NK-92 (cell line): ENCODE measurements around the gene KCNS1.
"Not testable (repeated sequence)": the region's sequence is repeated elsewhere in the genome, so short reads cannot be mapped to it uniquely, and the experiment has no call there.

ENCODE experiments used
- DNase-seq: peaks from one replicate; lab custom pipeline; 2025; ENCODE audit not compliant: unreplicated experiment; lab: John Stamatoyannopoulos, UW

The KCNS1 gene

GRCh38 chr20:45080867-45081624 lies 19.9 kb downstream of the KCNS1 start:
- no peak for DNase-seq

- DNase-seq = no peak
These were observed 23.4 kb downstream of the KCNS1 start for GRCh38 chr20:45077559-45077958.

GRCh38 chr20:45073221-45073620 lies 27.7 kb downstream of the KCNS1 start:
- DNase-seq = no peak

- DNase-seq = no peak
These were observed 28.9 kb downstream of the KCNS1 start for GRCh38 chr20:45072066-45072465.

GRCh38 chr20:45070932-45071632 lies 29.8 kb downstream of the KCNS1 start:
- no peak for DNase-seq

GRCh38 chr20:45069261-45069660 lies 31.7 kb downstream of the KCNS1 start:
- no peak for DNase-seq

- DNase-seq = no peak
These were observed 33.4 kb downstream of the KCNS1 start for GRCh38 chr20:45067558-45067957.

- no peak for DNase-seq
These were observed 33.8 kb downstream of the KCNS1 start for GRCh38 chr20:45067087-45067486.

- DNase-seq = no peak
These were observed 34.6 kb downstream of the KCNS1 start for GRCh38 chr20:45066372-45066771.

GRCh38 chr20:45064812-45065211 lies 36.1 kb downstream of the KCNS1 start:
- DNase-seq = no peak

- DNase-seq = not testable (repeated sequence)
These were observed 37.8 kb downstream of the KCNS1 start for GRCh38 chr20:45063107-45063506.

- no peak for DNase-seq
These were observed 39.7 kb downstream of the KCNS1 start for GRCh38 chr20:45061244-45061643.

- no peak for DNase-seq
These were observed 40.6 kb downstream of the KCNS1 start for GRCh38 chr20:45060294-45060693.

- DNase-seq = no peak
These were observed 41.8 kb downstream of the KCNS1 start for GRCh38 chr20:45059022-45059728.

GRCh38 chr20:45058168-45058850 lies 42.6 kb downstream of the KCNS1 start:
- DNase-seq = no peak

GRCh38 chr20:45056473-45057173 lies 44.3 kb downstream of the KCNS1 start:
- DNase-seq = no peak

- DNase-seq = no peak
These were observed 45.9 kb downstream of the KCNS1 start for GRCh38 chr20:45055056-45055455.

GRCh38 chr20:45053430-45054351 lies 47.2 kb downstream of the KCNS1 start:
- DNase-seq = no peak

- DNase-seq = no peak
These were observed 48.1 kb downstream of the KCNS1 start for GRCh38 chr20:45052698-45053429.
